Measurements from ENCODE around the gene NPAS2. TPM values are rescaled to one million over a fixed set of nuclear protein-coding genes. Genes with fewer than 3 reads are reported as not detected.

Gene NPAS2
- total and polyA plus RNA-seq, 2 of the 8 experiments (the other 6 are each of a cell fraction or from before 2014, with no cell fraction given): 1.8 to 1.9 TPM

DNA sequence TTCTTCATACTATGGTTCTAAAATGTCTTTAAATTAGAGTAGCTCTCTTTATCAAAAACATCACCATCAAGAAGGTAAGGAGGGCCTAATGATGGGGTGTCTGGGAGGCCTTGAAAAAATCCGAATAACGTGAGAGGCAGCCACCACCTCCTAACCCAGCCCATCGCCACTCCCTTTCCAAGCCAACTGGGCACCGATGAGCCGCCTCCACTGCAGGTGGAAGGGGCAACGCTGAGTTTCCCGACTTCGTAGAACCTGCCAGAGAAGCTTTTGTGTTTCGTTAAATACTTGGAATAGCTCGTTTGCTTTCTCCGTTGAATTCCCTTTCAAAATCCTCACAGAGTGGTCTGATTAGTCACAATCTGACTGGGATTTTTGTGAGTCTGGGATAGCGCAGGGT is 160.1 kb downstream of the NPAS2 start:
- H4K91ac ChIP-seq (replicated peaks; ENCODE audit: insufficient read length, low read length): no peak overlapping the region
- no peaks in the 10 kb centered on the region for H3K9me3 ChIP-seq (ENCODE audit: insufficient read depth in 2 of 2, low read depth in 1 of 2, low read length in 1 of 2)
- no peak overlapping the region for H3K4me2 ChIP-seq (ENCODE audit: insufficient read depth in 1 of 2, low read depth in 2 of 2, low read length in 2 of 2)
- H3K36me3 ChIP-seq (ENCODE audit: control insufficient read depth in 2 of 4, insufficient read depth in 4 of 4, low read length in 3 of 4): no peaks in the 10 kb centered on the region
- POLR2A ChIA-PET (ENCODE audit: partially characterized antibody): no interaction called here
- H3K79me2 ChIP-seq (ENCODE audit: control insufficient read depth in 1 of 2, insufficient read depth in 2 of 2, low read length in 2 of 2): no peaks in the 10 kb centered on the region
- no peaks in the 10 kb centered on the region for H3K79me1 ChIP-seq (ENCODE audit: low read depth, low read length)
- no peak overlapping the region for H3K9ac ChIP-seq (replicated peaks in 1 of 4; ENCODE audit: extremely low read depth in 1 of 4, low read depth in 3 of 4, low read length in 3 of 4)
- H3K18ac ChIP-seq (ENCODE audit: extremely low read depth, low read length): no peak overlapping the region
- 92% methylated on average over 12 of the region's 12 CpGs; no CpG with 5 or more reads in 1 of the 2 experiments for WGBS, 2 experiments (ENCODE audit: extremely low coverage in 1 of 2, insufficient coverage in 1 of 2, insufficient read length in 1 of 2, insufficient replicate concordance in 2 of 2, low coverage in 1 of 2, low lambda C conversion rate in 2 of 2, missing lambda C conversion rate in 1 of 2)
- no peak overlapping the region for H4K8ac ChIP-seq (ENCODE audit: extremely low read depth, insufficient read depth, low read length)
- no peak overlapping the region for H4K5ac ChIP-seq (ENCODE audit: insufficient read length, low read depth, low read length)
- CTCF ChIA-PET (ENCODE audit: partially characterized antibody): interaction anchor here (0.6 to 2.0 kb wide), 2 partner anchors 87 to 326 kb away, joined by 3 to 5 read pairs; no protein-coding TSS in a partner anchor
- no peak overlapping the region for H3K14ac ChIP-seq (ENCODE audit: insufficient read length)
- no peak overlapping the region for H2BK20ac ChIP-seq (ENCODE audit: low read length)
- no peaks in the 10 kb centered on the region for H3K27me3 ChIP-seq (replicated peaks in 1 of 4; ENCODE audit: control insufficient read depth in 3 of 4, extremely low read depth in 1 of 4, insufficient read depth in 3 of 4, low read length in 3 of 4)
- H3K4me3 ChIP-seq (ENCODE audit: extremely low read depth in 1 of 4, insufficient read depth in 2 of 4, low read depth in 3 of 4, low read length in 4 of 4): no peak overlapping the region
- no peak overlapping the region for H3K4ac ChIP-seq (replicated peaks; ENCODE audit: insufficient read length, low read depth, low read length)
- H2BK12ac ChIP-seq (ENCODE audit: low read depth, low read length): no peak overlapping the region
- no peak overlapping the region for H3K23ac ChIP-seq (ENCODE audit: insufficient read length)
- no peak overlapping the region for H2AFZ ChIP-seq (ENCODE audit: low read length)
- peaks cover 0 to 5% (median under 1%) of the 10 kb centered on the region in 4 experiments; a peak in 3 of 7 replicates for H3K4me1 ChIP-seq (replicated peaks in 1 of 4; ENCODE audit: control insufficient read depth in 3 of 4, insufficient read depth in 4 of 4, low read length in 3 of 4)
- no peak for DNase-seq (ENCODE audit: low read depth in 1 of 2, low spot score in 2 of 2)
- H2BK5ac ChIP-seq (ENCODE audit: low read depth, low read length): no peak overlapping the region
- H2AK5ac ChIP-seq (ENCODE audit: low read depth, low read length): no peak overlapping the region
- no peak overlapping the region for H3K56ac ChIP-seq (replicated peaks; ENCODE audit: insufficient read length, low read depth, low read length)
- H2BK15ac ChIP-seq (ENCODE audit: low read length): no peak overlapping the region
- TF ChIP-seq KDM1A (IDR thresholded peaks at IDR 0.05; ENCODE audit: borderline replicate concordance, low read length): no peak
- TF ChIP-seq, protein P1, sequence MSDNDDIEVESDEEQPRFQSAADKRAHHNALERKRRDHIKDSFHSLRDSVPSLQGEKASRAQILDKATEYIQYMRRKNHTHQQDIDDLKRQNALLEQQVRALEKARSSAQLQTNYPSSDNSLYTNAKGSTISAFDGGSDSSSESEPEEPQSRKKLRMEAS (IDR thresholded peaks at IDR 0.05): no peak
- TF ChIP-seq CHD2 (IDR thresholded peaks at IDR 0.05; ENCODE audit: low read length): no peak
- TF ChIP-seq, protein P2, sequence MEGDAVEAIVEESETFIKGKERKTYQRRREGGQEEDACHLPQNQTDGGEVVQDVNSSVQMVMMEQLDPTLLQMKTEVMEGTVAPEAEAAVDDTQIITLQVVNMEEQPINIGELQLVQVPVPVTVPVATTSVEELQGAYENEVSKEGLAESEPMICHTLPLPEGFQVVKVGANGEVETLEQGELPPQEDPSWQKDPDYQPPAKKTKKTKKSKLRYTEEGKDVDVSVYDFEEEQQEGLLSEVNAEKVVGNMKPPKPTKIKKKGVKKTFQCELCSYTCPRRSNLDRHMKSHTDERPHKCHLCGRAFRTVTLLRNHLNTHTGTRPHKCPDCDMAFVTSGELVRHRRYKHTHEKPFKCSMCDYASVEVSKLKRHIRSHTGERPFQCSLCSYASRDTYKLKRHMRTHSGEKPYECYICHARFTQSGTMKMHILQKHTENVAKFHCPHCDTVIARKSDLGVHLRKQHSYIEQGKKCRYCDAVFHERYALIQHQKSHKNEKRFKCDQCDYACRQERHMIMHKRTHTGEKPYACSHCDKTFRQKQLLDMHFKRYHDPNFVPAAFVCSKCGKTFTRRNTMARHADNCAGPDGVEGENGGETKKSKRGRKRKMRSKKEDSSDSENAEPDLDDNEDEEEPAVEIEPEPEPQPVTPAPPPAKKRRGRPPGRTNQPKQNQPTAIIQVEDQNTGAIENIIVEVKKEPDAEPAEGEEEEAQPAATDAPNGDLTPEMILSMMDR (IDR thresholded peaks at IDR 0.05; ENCODE audit: control extremely low read depth in 1 of 3, insufficient read depth in 1 of 3, low read depth in 1 of 3, low read length in 3 of 3): no peak
- TF ChIP-seq FOSL1 (IDR thresholded peaks at IDR 0.05; ENCODE audit: insufficient read depth, low read depth, low read length): no peak
- no peak for TF ChIP-seq RAD21 (IDR thresholded peaks at IDR 0.05 in 1 of 2, conservative IDR thresholded peaks at IDR 0.05 in 1 of 2; ENCODE audit: low read depth in 2 of 2, low read length in 2 of 2)
- no peak for TF ChIP-seq CTBP2 (IDR thresholded peaks at IDR 0.05; ENCODE audit: borderline replicate concordance, insufficient read depth, insufficient read length, low read length)
- no peaks in the 10 kb centered on the region for H4K20me1 ChIP-seq (replicated peaks in 1 of 2; ENCODE audit: control insufficient read depth in 1 of 2, insufficient read depth in 2 of 2, low read length in 2 of 2)
- H2BK120ac ChIP-seq (replicated peaks; ENCODE audit: low read depth, low read length): no peak overlapping the region
- no peak for FAIRE-seq
- H3K23me2 ChIP-seq (ENCODE audit: low read depth, low read length): no peaks in the 10 kb centered on the region; the same call in 1 of the 2 replicates
- no peak overlapping the region for H3K27ac ChIP-seq (ENCODE audit: low read depth, low read length)

Measured in H1 (cell line).